Activated T-helper 17 cell treated with anti-CD3 and anti-CD28 coated beads, Interleukin-2, amount 50 U/mL, for 72 hours (primary cell): ENCODE data around the gene HEYL. TPM values are rescaled to one million over a fixed set of nuclear protein-coding genes. Genes with fewer than 3 reads are reported as not detected.
A peak's percentile ranks its signal among the peaks of the same experiment; 100 is the strongest.

Experiments used
- ATAC-seq: fragments of 150-1000 bp; cut with Tn5 transposase; replicated peaks from 2 replicates; pipeline ENCODE4 v1.10.0; 2021; ENCODE audit warnings: mild to moderate bottlenecking, moderate library complexity
- H3K27ac Mint-ChIP-seq: one replicate; pipeline ENCODE4 v1.8.0; 2022; ENCODE audit warnings: mixed read lengths
- H3K27me3 Mint-ChIP-seq: one replicate; pipeline ENCODE4 v1.8.0; 2022; ENCODE audit warnings: mixed read lengths
- H3K36me3 Mint-ChIP-seq: one replicate; pipeline ENCODE4 v1.8.0; 2022; ENCODE audit warnings: low read depth, mild to moderate bottlenecking, mixed read lengths
- H3K4me1 Mint-ChIP-seq: one replicate; pipeline ENCODE4 v1.8.0; 2022; ENCODE audit warnings: mixed read lengths
- H3K4me3 Mint-ChIP-seq: one replicate; pipeline ENCODE4 v1.8.0; 2022; ENCODE audit warnings: mild to moderate bottlenecking, mixed read lengths
- H3K9me3 Mint-ChIP-seq: one replicate; pipeline ENCODE4 v1.8.0; 2022; ENCODE audit warnings: mixed read lengths
- total RNA-seq, 2 donors: library from RNA; stranded (reverse); gene quantifications; one replicate each; pipeline ENCODE4 v1.2.3, GENCODE V29; 2022

Gene HEYL
- total RNA-seq, 2 donors from 2014 or later: 0.40 TPM; not detected in 1

DNA sequence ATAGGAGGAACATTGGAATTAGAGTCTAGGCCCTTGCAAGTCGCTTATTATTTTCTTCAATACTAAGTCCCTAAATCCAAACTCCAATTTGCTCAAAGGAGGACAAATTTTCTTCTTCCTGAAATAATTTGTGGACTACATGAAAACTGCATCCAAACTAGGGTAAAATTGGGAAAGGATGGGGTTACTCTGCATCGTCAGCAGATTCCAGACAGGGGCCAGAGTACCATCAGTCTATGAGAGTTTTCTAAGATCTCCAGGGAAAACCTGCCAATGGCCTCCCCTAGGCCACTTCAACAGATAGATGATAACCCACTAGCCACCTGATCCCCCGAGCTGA lies 508 bp downstream of the HEYL start:
- no peak overlapping the region for H3K27ac Mint-ChIP-seq
- H3K36me3 Mint-ChIP-seq: no peaks in the 10 kb centered on the region
- H3K4me3 Mint-ChIP-seq: peak overlapping the region; percentile 45
- ATAC-seq: no peak
- H3K27me3 Mint-ChIP-seq: peaks cover 17% of the 10 kb centered on the region
- no peaks in the 10 kb centered on the region for H3K4me1 Mint-ChIP-seq
- H3K9me3 Mint-ChIP-seq: no peaks in the 10 kb centered on the region

DNA sequence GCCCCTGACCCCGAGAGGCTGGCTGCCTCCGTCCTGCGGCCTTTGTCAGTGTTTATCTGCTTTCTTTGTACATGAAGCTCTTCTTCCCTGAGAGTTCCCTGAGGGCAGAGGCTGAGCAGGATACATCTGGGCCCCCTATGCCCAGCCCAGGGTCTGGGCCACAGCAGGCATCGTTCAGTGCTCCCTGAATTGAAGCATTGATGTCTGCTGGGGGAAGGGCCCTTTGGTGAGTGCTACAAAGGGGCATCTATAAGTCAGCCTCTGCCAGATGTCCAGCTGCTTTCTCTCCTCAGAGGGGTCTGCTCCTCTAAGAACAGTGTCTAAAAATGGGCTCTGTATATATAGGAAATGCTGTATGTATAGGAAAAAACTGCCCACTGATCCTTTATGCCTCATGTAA lies 2.1 kb downstream of the HEYL start:
- Mint-ChIP-seq H3K27ac (no peak overlapping the region), H3K4me1 (peaks cover 5% of the 10 kb centered on the region), H3K9me3 (no peaks in the 10 kb centered on the region), H3K27me3 (peaks cover 25% of the 10 kb centered on the region), H3K36me3 (no peaks in the 10 kb centered on the region), H3K4me3 (no peak overlapping the region)
- no peak for ATAC-seq

DNA sequence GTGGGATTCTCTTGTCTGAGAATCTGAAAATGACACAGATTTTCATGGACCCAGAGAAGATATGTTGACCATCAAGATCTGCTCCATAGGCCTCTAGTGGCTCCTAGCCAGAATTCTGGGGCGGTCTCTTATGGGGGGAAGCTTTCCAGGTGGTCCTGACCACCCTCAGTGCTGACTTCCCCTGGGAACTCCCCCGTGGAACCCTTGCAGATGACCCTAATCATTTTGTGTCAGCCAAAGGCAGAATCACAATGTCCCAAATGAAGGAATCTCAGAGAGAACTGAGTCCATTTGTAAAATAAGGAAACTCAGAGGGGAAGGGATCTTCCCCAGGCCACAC lies 3.6 kb downstream of the HEYL start:
- Mint-ChIP-seq H3K9me3 (no peaks in the 10 kb centered on the region), H3K27ac (no peak overlapping the region), H3K36me3 (no peaks in the 10 kb centered on the region), H3K4me1 (peaks cover 17% of the 10 kb centered on the region), H3K4me3 (no peak overlapping the region), H3K27me3 (peaks cover 25% of the 10 kb centered on the region)
- no peak for ATAC-seq

- no peak overlapping the region for H3K4me3 Mint-ChIP-seq
- no peak for ATAC-seq
- H3K36me3 Mint-ChIP-seq: no peaks in the 10 kb centered on the region
- H3K9me3 Mint-ChIP-seq: no peaks in the 10 kb centered on the region
- peaks cover 27% of the 10 kb centered on the region for H3K27me3 Mint-ChIP-seq
- no peak overlapping the region for H3K27ac Mint-ChIP-seq
- peaks cover 21% of the 10 kb centered on the region for H3K4me1 Mint-ChIP-seq
Measured at GRCh38 chr1:39635205-39635870, 4.1 kb downstream of the HEYL start.

DNA sequence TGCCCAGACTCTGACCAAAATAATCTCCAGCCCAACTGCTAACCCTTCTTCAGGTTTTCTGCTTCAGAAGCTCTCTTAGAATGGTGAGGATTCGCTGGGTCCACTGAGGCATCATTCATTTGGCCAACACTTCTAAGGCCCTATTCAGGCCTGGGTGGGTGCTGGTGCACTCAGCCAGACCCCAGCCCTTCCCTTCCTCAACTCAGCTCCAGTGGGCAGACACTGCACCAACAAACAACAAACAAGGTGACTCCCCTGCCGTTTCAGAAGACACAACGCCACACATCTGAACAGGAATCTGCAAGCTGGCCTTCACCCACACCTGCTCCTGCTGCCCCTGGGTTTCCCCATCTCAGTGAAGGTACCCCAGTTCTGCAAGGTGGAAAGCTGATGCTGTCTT lies 6.0 kb downstream of the HEYL start:
- Mint-ChIP-seq H3K9me3 (no peaks in the 10 kb centered on the region), H3K27ac (no peak overlapping the region)
- no peak for ATAC-seq

DNA sequence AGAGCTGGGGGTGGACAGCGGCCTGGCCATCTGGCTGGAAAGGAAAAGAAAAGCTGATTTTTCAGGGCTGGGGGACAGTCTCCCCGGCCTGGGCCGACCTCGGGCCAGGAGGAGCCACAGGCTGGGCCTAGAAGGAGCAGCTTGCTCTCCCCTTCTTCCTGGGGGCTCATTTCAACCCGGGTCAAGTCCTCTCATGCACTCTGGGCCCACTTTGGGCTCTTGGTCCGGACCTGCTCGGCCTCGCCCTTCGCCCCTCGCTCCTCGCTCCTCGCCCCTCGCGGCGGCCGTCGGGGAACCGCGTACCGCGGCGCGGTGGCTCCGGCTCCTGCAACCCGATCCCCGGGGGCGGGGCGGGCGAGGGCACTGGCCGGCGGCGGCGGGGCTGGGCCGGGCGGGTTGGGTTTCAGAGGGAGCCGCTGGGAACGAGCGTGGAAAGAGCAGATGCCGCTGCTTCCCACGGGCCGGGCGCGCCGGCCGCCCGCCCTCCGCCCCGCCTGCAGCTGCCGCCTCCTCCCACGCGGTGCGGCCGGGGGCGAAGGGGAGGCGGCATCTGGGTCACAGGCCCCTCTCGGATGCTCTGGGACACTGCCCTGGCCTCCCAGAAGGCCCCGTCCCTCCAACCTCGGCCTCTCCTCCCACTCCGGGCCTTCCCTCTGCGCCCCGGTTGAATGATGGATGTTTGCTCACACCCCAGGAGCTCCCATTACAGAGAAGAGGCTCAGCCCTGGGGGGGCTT lies 6.6 kb downstream of the HEYL start:
- Mint-ChIP-seq H3K27me3 (peaks cover 29% of the 10 kb centered on the region), H3K27ac (no peak overlapping the region), H3K36me3 (no peaks in the 10 kb centered on the region), H3K4me3 (no peak overlapping the region), H3K4me1 (peaks cover 22% of the 10 kb centered on the region), H3K9me3 (no peaks in the 10 kb centered on the region)
- ATAC-seq: no peak

More for the DNA sequence above, 6.0 kb downstream of the HEYL start:
- Mint-ChIP-seq H3K4me1 (peaks cover 22% of the 10 kb centered on the region), H3K36me3 (no peaks in the 10 kb centered on the region), H3K27me3 (peaks cover 29% of the 10 kb centered on the region), H3K4me3 (no peak overlapping the region)

DNA sequence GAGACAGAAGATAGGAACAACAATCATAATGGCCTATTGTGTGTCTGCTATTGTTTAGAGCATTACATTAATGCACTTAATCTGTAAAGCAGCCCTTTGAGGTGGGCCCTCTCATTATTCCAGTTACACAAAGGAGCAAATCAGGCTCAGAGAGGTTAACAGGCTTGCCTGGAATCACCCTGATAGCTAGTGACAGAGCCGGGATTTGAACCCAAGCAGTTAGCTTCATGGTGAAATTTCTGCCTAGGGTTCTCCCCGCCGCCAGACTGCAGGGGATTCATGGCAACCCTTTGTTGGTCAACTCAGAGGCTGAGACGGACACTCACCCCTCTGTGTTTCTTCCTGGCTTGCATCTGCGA lies 7.1 kb downstream of the HEYL start:
- H3K36me3 Mint-ChIP-seq: no peaks in the 10 kb centered on the region
- H3K27me3 Mint-ChIP-seq: peaks cover 27% of the 10 kb centered on the region
- ATAC-seq: no peak
- H3K4me1 Mint-ChIP-seq: peaks cover 22% of the 10 kb centered on the region
- no peaks in the 10 kb centered on the region for H3K9me3 Mint-ChIP-seq
- no peak overlapping the region for H3K4me3 Mint-ChIP-seq
- peak overlapping the region; percentile 80 for H3K27ac Mint-ChIP-seq

DNA sequence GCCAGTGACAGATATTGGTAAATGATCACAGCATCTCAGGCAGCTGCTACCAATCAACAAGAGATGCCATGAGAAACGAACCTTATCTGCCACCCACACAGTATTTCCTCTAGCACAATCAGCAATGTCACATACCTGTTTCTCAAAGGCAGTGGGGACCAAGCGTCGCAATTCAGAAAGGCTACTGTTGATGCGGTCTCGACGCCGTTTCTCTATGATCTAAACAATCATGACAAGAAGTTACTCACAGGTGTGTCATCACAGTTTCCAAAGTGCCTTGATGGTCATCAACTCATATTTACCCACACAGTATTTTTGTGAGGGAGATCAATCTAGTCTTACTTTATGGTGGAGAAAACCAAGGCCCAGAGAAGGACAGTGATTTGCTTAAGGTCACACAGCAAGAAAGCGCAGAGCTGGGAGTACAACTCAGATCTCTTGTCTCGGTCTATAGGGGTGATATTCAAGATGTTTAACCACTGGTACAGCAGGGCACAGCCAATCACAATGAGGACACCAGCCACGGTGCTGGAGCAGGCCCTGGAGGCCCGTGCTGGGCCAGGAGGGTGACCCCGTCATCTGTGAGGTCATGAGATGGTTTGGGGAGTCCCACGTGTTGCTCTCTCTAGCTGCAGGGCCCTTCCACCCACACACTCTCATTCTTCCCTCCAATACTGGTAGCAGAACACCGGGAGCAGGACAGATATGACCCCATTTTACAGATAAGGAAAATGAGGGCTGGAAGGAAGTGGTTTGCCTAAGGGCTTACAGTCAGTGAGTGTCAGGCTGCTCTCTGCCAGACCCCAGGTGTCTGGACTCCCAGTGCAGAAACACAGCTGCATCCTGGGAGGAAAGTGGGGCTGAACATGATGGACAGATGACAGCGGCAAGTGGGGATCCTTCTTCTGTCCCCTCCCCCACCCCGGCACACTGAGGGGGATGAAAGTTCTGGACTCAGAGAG lies 7.8 kb downstream of the HEYL start:
- Mint-ChIP-seq H3K4me3 (peak overlapping the region; percentile 52), H3K27me3 (peaks cover 24% of the 10 kb centered on the region), H3K4me1 (peaks cover 22% of the 10 kb centered on the region), H3K36me3 (no peaks in the 10 kb centered on the region), H3K9me3 (no peaks in the 10 kb centered on the region), H3K27ac (peak overlapping the region; percentile 80)
- ATAC-seq: peak; percentile 85

- peak; percentile 27 for ATAC-seq
- H3K27me3 Mint-ChIP-seq: peaks cover 11% of the 10 kb centered on the region
Measured at GRCh38 chr1:39628807-39629350, 10.6 kb downstream of the HEYL start.

DNA sequence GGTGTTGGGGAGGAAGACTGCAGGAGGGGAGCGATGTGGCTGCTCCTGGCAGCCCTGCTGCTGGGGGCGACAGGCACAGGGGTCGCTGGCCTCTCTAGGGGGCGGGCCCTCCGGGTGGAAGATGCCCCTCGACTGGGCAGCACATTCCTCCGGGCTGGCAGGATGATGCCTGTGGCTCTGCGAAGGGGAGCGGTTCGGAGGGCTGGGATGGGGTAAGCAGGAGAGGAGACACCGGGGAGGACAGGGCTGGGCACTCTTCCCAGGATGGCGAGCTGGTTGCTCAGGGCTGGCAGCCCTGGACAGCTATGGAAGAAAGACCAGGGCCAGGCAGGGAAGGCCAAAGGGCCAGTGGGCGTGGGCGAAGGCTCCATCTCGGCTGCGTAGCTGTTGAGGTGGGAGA lies 12.8 kb downstream of the HEYL start:
- no peak for ATAC-seq
- Mint-ChIP-seq H3K4me3 (no peak overlapping the region), H3K27ac (no peak overlapping the region), H3K36me3 (no peaks in the 10 kb centered on the region), H3K27me3 (peaks cover 8% of the 10 kb centered on the region), H3K9me3 (no peaks in the 10 kb centered on the region), H3K4me1 (peaks cover 13% of the 10 kb centered on the region)

More at GRCh38 chr1:39628807-39629350, 10.6 kb downstream of the HEYL start:
- Mint-ChIP-seq H3K9me3 (no peaks in the 10 kb centered on the region), H3K36me3 (no peaks in the 10 kb centered on the region), H3K27ac (no peak overlapping the region), H3K4me3 (no peak overlapping the region), H3K4me1 (peaks cover 22% of the 10 kb centered on the region)

DNA sequence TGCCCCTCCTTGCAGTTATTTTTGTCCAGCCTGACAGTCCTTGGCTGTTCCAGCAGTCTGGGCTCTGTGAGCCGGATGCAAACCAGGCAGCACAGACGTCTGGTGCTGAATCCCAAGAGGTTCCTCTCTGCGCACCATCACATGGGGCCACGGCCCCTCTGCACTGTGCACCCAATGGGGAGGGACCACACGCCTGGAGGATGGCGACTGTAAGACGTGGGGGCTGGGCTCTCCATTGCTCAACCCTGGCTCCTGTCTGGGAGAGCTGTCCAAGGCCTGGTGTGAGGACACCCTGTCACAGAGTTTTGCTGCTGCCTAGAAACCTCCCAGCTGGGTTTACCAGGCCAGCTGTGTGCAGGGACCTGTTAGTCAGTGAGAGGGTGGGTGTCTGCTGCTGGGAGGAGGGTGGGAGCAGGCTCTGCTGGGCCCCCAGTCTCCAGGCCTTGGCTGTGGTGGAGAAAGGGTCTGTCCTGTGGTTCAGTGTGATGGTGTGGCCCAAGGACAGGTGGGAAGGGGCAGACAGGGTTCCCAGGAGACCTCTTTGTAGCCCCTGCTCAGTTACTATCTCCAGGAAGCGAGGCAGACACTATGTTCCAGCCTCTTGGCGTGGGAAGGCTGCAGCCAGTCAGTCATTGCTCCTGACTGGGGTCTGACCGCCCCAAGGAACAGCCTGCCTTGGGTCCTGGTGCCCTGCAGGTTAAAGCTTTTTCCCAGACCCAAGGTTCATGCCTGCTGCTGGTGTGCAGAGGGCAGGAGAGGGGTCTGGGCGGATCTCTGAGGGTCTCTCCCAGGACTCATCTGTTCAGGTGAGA lies 13.8 kb downstream of the HEYL start:
- Mint-ChIP-seq H3K4me3 (no peak overlapping the region), H3K9me3 (no peaks in the 10 kb centered on the region), H3K27ac (no peak overlapping the region), H3K4me1 (peaks cover 4% of the 10 kb centered on the region), H3K27me3 (peaks cover 8% of the 10 kb centered on the region), H3K36me3 (no peaks in the 10 kb centered on the region)
- ATAC-seq: no peak

DNA sequence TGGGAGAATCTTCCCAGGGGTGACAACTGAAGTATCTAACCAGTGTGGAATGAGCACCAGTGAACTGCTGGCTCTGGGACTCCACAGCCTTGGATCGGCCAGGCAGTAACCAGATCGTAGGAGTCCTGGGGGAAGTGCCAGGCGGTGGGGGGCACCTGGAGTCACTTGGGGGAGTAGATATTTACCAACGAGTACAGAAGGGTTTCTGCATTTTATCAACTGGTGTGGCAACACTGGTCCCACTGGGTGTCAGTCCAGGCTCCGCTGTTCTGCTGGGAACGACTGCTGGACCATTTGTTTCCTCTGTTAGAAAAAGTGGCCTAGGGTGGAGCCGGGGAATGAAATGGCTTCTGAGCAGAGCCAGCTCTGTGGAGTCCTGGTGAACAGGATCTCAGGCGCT lies 14.4 kb downstream of the HEYL start:
- H3K36me3 Mint-ChIP-seq: no peaks in the 10 kb centered on the region
- no peaks in the 10 kb centered on the region for H3K4me1 Mint-ChIP-seq
- H3K9me3 Mint-ChIP-seq: no peaks in the 10 kb centered on the region
- no peak for ATAC-seq
- H3K4me3 Mint-ChIP-seq: no peak overlapping the region
- peaks cover 4% of the 10 kb centered on the region for H3K27me3 Mint-ChIP-seq
- H3K27ac Mint-ChIP-seq: no peak overlapping the region

DNA sequence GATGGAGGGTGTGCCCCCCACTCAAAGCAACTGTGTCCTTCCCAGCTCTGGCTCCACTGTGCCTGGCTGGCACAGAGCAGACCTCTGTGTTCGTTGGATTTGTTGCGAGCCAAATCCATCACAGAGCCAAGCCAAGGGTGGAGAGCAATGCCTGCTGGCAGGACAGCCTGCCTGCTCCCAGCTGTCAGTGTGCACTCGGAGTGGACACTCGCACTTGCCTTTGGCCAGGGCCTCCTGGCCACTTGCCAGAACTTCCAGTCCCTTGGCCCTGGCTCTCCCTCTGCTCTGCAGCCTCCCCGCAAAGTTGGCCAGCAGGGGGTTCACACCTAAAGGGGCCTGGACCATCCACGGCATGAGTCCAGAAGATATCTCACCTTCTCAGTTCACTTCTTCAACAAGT lies 16.4 kb downstream of the HEYL start:
- ATAC-seq: no peak
- H3K36me3 Mint-ChIP-seq: no peaks in the 10 kb centered on the region
- no peaks in the 10 kb centered on the region for H3K9me3 Mint-ChIP-seq
- H3K27me3 Mint-ChIP-seq: peaks cover 4% of the 10 kb centered on the region
- H3K4me3 Mint-ChIP-seq: no peak overlapping the region
- no peak overlapping the region for H3K27ac Mint-ChIP-seq
- no peaks in the 10 kb centered on the region for H3K4me1 Mint-ChIP-seq

DNA sequence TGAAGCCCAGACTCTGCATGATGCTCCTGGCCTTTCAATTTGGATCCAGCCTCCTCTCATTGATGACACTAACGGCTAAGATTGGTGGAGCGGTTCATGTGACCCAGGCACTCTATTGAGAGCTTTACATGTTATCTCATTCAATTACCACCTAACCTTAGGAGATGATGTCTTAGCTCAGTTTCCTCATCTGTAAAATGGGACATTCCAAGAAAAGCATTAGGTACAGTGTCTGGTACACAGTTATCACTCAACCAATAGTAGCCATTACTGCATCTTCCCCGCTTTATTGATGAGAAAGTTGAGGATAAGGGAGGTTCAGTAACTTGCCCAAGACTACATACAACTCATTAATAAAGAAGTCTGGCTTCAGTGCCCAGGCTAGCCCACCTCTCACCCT lies 17.0 kb downstream of the HEYL start:
- no peaks in the 10 kb centered on the region for H3K9me3 Mint-ChIP-seq
- ATAC-seq: no peak
- no peaks in the 10 kb centered on the region for H3K36me3 Mint-ChIP-seq
- no peak overlapping the region for H3K4me3 Mint-ChIP-seq
- H3K27ac Mint-ChIP-seq: no peak overlapping the region
- H3K4me1 Mint-ChIP-seq: no peaks in the 10 kb centered on the region
- H3K27me3 Mint-ChIP-seq: peaks cover 4% of the 10 kb centered on the region
